ENCODE data around the gene NOB1.

The NOB1 gene

DNA sequence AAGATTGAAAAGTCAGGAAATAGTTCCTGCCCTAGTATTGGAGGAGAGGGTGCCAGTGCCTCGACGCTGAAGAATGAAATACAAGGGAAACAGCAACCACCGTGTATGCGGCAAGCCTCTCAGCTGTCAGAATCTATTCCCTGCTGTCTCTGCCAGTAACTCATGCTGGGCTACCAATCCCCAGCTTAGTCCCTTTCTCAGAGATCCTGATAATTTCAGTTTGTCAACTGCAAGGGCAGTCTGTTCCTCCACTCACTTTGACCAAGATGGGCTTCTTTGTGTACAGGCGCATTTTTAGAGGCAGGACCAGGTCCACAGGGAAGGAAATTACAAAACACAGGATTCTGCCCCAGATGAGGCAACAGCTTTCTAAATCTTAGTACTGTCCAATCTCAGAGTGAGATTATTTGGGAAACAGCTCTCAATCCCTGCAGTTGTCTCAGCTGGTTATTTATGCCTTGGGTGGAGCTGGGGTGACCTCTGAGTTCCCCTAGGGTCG lies 29.7 kb downstream of the NOB1 start:
- Histone ChIP-seq H3K79me2 (ENCODE audit: insufficient read depth, low read length) (peaks cover 7% of the 10 kb centered on the region), H3K4me1 (ENCODE audit: insufficient read depth, low read length) (peaks cover 33% of the 10 kb centered on the region), H3K9me3 (ENCODE audit: insufficient read depth, low read length, severe bottlenecking) (no peaks in the 10 kb centered on the region), H2AFZ (ENCODE audit: low read depth, low read length) (peak overlapping the region; percentile 2; the same call in 1 of the 2 replicates), H3K36me3 (ENCODE audit: insufficient read depth, low read length) (no peaks in the 10 kb centered on the region), H4K20me1 (ENCODE audit: insufficient read depth, low read length) (no peaks in the 10 kb centered on the region), H3K27me3 (ENCODE audit: insufficient read depth, low read length, poor library complexity) (no peaks in the 10 kb centered on the region), H3K9ac (ENCODE audit: low read depth, low read length) (no peak overlapping the region), H3K4me2 (ENCODE audit: insufficient read depth, low read length) (peak overlapping the region; percentile 84; the same call in 1 of the 2 replicates), H3K4me3 (ENCODE audit: low read depth in 1 of 2, low read length in 2 of 2) (no peak overlapping the region), H3K27ac (ENCODE audit: low read length) (no peak overlapping the region)
- no peak for TF ChIP-seq EZH2 (IDR thresholded peaks at IDR 0.05; ENCODE audit: borderline replicate concordance, low read depth, low read length, severe bottlenecking)
- ATAC-seq (ENCODE audit: insufficient read depth, low read depth) = no peak
- DNase-seq = no peak

DNA sequence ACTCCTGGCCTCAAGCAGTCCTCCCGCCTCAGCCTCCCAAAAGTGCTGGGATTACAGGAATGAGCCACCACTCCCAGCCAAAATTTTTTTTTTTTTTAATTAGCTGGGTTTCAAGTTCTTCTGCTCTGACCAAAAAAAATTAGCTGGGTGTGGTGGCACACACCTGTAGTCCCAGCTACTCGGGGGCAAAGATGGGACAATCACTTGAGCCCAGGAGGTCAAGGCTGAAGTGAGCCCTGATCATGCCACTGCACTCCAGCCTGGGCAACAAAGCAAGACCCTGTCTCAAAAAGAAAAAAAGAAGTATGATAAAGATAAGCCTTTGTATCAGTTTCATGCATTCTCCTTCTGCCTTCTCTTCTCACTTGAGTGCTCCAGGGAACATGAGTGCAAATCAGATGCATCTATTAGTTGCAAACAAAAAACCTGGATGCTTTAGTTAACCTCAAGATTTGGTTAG lies 30.3 kb downstream of the NOB1 start:
- no peak overlapping the region for H3K4me3 ChIP-seq (ENCODE audit: low read depth in 1 of 2, low read length in 2 of 2)
- H4K20me1 ChIP-seq (ENCODE audit: insufficient read depth, low read length) = no peaks in the 10 kb centered on the region
- H3K27me3 ChIP-seq (ENCODE audit: insufficient read depth, low read length, poor library complexity) = no peaks in the 10 kb centered on the region
- H3K36me3 ChIP-seq (ENCODE audit: insufficient read depth, low read length) = no peaks in the 10 kb centered on the region
- no peak overlapping the region for H3K9ac ChIP-seq (ENCODE audit: low read depth, low read length)
- H3K9me3 ChIP-seq (ENCODE audit: insufficient read depth, low read length, severe bottlenecking) = no peaks in the 10 kb centered on the region
- H3K4me1 ChIP-seq (ENCODE audit: insufficient read depth, low read length) = peaks cover 33% of the 10 kb centered on the region
- H3K79me2 ChIP-seq (ENCODE audit: insufficient read depth, low read length) = peaks cover 7% of the 10 kb centered on the region
- no peak overlapping the region for H3K4me2 ChIP-seq (ENCODE audit: insufficient read depth, low read length)
- TF ChIP-seq, protein P1, sequence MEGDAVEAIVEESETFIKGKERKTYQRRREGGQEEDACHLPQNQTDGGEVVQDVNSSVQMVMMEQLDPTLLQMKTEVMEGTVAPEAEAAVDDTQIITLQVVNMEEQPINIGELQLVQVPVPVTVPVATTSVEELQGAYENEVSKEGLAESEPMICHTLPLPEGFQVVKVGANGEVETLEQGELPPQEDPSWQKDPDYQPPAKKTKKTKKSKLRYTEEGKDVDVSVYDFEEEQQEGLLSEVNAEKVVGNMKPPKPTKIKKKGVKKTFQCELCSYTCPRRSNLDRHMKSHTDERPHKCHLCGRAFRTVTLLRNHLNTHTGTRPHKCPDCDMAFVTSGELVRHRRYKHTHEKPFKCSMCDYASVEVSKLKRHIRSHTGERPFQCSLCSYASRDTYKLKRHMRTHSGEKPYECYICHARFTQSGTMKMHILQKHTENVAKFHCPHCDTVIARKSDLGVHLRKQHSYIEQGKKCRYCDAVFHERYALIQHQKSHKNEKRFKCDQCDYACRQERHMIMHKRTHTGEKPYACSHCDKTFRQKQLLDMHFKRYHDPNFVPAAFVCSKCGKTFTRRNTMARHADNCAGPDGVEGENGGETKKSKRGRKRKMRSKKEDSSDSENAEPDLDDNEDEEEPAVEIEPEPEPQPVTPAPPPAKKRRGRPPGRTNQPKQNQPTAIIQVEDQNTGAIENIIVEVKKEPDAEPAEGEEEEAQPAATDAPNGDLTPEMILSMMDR (IDR thresholded peaks at IDR 0.05; ENCODE audit: borderline replicate concordance, extremely low read depth, low read length, poor library complexity, severe bottlenecking) = no peak
- TF ChIP-seq EZH2 (IDR thresholded peaks at IDR 0.05; ENCODE audit: borderline replicate concordance, low read depth, low read length, severe bottlenecking) = no peak
- no peak overlapping the region for H2AFZ ChIP-seq (ENCODE audit: low read depth, low read length)
- no peak overlapping the region for H3K27ac ChIP-seq (ENCODE audit: low read length)
- ATAC-seq (ENCODE audit: insufficient read depth, low read depth) = no peak
- no peak for DNase-seq

DNA sequence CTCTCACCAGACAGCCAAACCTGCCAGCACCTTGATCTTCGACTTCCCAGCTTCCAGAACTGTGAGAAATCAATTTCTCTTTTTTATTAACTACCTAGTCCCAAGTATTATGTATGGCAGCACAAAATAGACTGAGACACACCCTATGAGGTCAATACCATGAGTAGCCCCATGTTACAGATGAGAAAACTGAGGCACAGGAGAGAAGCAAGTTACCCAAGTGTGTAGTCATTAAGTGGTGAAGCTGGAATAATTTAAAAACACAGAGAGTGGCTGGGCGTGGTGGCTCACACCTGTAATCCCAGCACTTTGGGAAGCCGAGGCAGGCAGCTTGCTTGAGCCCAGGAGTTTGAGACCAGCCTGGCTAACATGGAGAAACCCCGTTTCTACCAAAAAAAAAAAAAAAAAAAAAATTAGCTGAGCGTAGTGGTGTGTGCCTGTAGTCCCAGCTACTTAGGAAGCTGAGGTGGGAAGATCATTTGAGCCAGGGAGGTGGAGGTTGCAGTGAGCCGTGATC lies 33.2 kb downstream of the NOB1 start:
- Histone ChIP-seq H3K9me3 (ENCODE audit: insufficient read depth, low read length, severe bottlenecking) (no peaks in the 10 kb centered on the region), H3K27ac (ENCODE audit: low read length) (no peak overlapping the region), H3K79me2 (ENCODE audit: insufficient read depth, low read length) (no peaks in the 10 kb centered on the region), H3K4me3 (ENCODE audit: low read depth in 1 of 2, low read length in 2 of 2) (no peak overlapping the region), H3K4me2 (ENCODE audit: insufficient read depth, low read length) (no peak overlapping the region), H3K9ac (ENCODE audit: low read depth, low read length) (no peak overlapping the region), H3K27me3 (ENCODE audit: insufficient read depth, low read length, poor library complexity) (no peaks in the 10 kb centered on the region), H3K36me3 (ENCODE audit: insufficient read depth, low read length) (no peaks in the 10 kb centered on the region), H4K20me1 (ENCODE audit: insufficient read depth, low read length) (no peaks in the 10 kb centered on the region), H3K4me1 (ENCODE audit: insufficient read depth, low read length) (peaks cover 14% of the 10 kb centered on the region), H2AFZ (ENCODE audit: low read depth, low read length) (no peak overlapping the region)
- DNase-seq (no peak), ATAC-seq (ENCODE audit: insufficient read depth, low read depth) (no peak)
- no peak for TF ChIP-seq EZH2 (IDR thresholded peaks at IDR 0.05; ENCODE audit: borderline replicate concordance, low read depth, low read length, severe bottlenecking)
- TF ChIP-seq, protein P1 (IDR thresholded peaks at IDR 0.05; ENCODE audit: borderline replicate concordance, extremely low read depth, low read length, poor library complexity, severe bottlenecking) = no peak

DNA sequence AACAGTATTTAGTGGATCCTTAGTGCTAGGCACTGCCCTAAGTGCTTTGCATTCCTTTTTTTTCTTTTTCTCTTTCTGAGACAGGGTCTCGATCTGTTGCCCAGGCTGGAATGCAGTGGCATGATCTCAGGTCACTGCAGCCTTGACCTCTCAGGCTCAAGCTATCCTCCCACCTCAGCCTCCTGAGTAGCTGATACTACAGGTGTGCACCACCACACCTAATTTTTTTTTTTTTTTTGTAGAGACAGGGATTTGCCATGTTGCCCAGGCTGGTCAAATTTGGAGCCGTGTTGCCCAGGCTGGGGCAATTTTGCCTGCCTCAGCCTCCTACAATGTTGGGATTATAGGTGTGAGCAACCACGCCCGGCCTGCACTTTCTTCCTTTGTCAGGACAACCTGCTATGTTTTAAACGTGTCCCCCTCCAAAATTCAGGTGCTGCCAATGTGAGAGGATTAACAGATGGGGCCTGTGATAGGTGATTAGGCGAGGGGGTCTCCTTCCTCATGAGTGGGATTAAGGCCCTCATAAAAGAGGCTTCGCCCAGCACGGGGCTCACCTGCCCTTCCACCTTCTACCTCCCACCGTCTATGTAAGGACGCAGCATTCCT lies 33.8 kb downstream of the NOB1 start:
- Histone ChIP-seq H3K4me2 (ENCODE audit: insufficient read depth, low read length) (no peak overlapping the region), H3K36me3 (ENCODE audit: insufficient read depth, low read length) (no peaks in the 10 kb centered on the region), H4K20me1 (ENCODE audit: insufficient read depth, low read length) (no peaks in the 10 kb centered on the region), H3K27ac (ENCODE audit: low read length) (no peak overlapping the region), H3K9ac (ENCODE audit: low read depth, low read length) (no peak overlapping the region), H2AFZ (ENCODE audit: low read depth, low read length) (no peak overlapping the region), H3K79me2 (ENCODE audit: insufficient read depth, low read length) (no peaks in the 10 kb centered on the region), H3K27me3 (ENCODE audit: insufficient read depth, low read length, poor library complexity) (no peaks in the 10 kb centered on the region), H3K4me1 (ENCODE audit: insufficient read depth, low read length) (peaks cover 8% of the 10 kb centered on the region), H3K9me3 (ENCODE audit: insufficient read depth, low read length, severe bottlenecking) (no peaks in the 10 kb centered on the region), H3K4me3 (ENCODE audit: low read depth in 1 of 2, low read length in 2 of 2) (no peak overlapping the region)
- ATAC-seq (ENCODE audit: insufficient read depth, low read depth) (no peak), DNase-seq (no peak)
- TF ChIP-seq, protein P1 (IDR thresholded peaks at IDR 0.05; ENCODE audit: borderline replicate concordance, extremely low read depth, low read length, poor library complexity, severe bottlenecking) = no peak
- no peak for TF ChIP-seq EZH2 (IDR thresholded peaks at IDR 0.05; ENCODE audit: borderline replicate concordance, low read depth, low read length, severe bottlenecking)
